ENCODE data around the gene ENOX1. TPM values are rescaled to one million over a fixed set of nuclear protein-coding genes. Genes with fewer than 3 reads are reported as not detected.

Gene ENOX1
- total RNA-seq, 1 donor from 2014 or later, result 1.7 TPM

GRCh38 chr13:43470610-43471009 lies 316.2 kb downstream of the ENOX1 start:
- H3K9me3 Mint-ChIP-seq (ENCODE audit: unreplicated experiment), result no peaks in the 10 kb centered on the region
- no peaks in the 10 kb centered on the region for H3K36me3 Mint-ChIP-seq (ENCODE audit: low read depth, unreplicated experiment)
- no peak for DNase-seq (ENCODE audit: low spot score)
- TF ChIP-seq CTCF (IDR thresholded peaks at IDR 0.05; ENCODE audit: unreplicated experiment), result no peak
- no peak overlapping the region for H3K4me3 Mint-ChIP-seq (ENCODE audit: unreplicated experiment)
- H3K4me1 Mint-ChIP-seq (ENCODE audit: unreplicated experiment), result peaks cover 12% of the 10 kb centered on the region
- H3K27ac Mint-ChIP-seq (ENCODE audit: unreplicated experiment), result no peak overlapping the region
- no peaks in the 10 kb centered on the region for H3K27me3 Mint-ChIP-seq (ENCODE audit: unreplicated experiment)

- DNase-seq (ENCODE audit: low spot score), result no peak
- Mint-ChIP-seq H3K9me3 (ENCODE audit: unreplicated experiment) (no peaks in the 10 kb centered on the region), H3K27ac (ENCODE audit: unreplicated experiment) (no peak overlapping the region), H3K4me3 (ENCODE audit: unreplicated experiment) (no peak overlapping the region), H3K4me1 (ENCODE audit: unreplicated experiment) (peaks cover 12% of the 10 kb centered on the region), H3K27me3 (ENCODE audit: unreplicated experiment) (no peaks in the 10 kb centered on the region), H3K36me3 (ENCODE audit: low read depth, unreplicated experiment) (no peaks in the 10 kb centered on the region)
- no peak for TF ChIP-seq CTCF (IDR thresholded peaks at IDR 0.05; ENCODE audit: unreplicated experiment)
Observed at GRCh38 chr13:43469791-43470190, 317.0 kb downstream of the ENOX1 start.

- DNase-seq (ENCODE audit: low spot score), result no peak
- H3K9me3 Mint-ChIP-seq (ENCODE audit: unreplicated experiment), result no peaks in the 10 kb centered on the region
- no peak for TF ChIP-seq CTCF (IDR thresholded peaks at IDR 0.05; ENCODE audit: unreplicated experiment)
- no peak overlapping the region for H3K4me3 Mint-ChIP-seq (ENCODE audit: unreplicated experiment)
- no peaks in the 10 kb centered on the region for H3K4me1 Mint-ChIP-seq (ENCODE audit: unreplicated experiment)
- H3K27me3 Mint-ChIP-seq (ENCODE audit: unreplicated experiment), result no peaks in the 10 kb centered on the region
- H3K36me3 Mint-ChIP-seq (ENCODE audit: low read depth, unreplicated experiment), result no peaks in the 10 kb centered on the region
- H3K27ac Mint-ChIP-seq (ENCODE audit: unreplicated experiment), result no peak overlapping the region
Observed at GRCh38 chr13:43464578-43465264, 322.1 kb downstream of the ENOX1 start.

GRCh38 chr13:43448605-43449336 lies 338.0 kb downstream of the ENOX1 start:
- H3K36me3 Mint-ChIP-seq (ENCODE audit: low read depth, unreplicated experiment), result no peaks in the 10 kb centered on the region
- H3K27me3 Mint-ChIP-seq (ENCODE audit: unreplicated experiment), result no peaks in the 10 kb centered on the region
- no peak for TF ChIP-seq CTCF (IDR thresholded peaks at IDR 0.05; ENCODE audit: unreplicated experiment)
- H3K27ac Mint-ChIP-seq (ENCODE audit: unreplicated experiment), result no peak overlapping the region
- H3K4me1 Mint-ChIP-seq (ENCODE audit: unreplicated experiment), result peaks cover 16% of the 10 kb centered on the region
- no peak for DNase-seq (ENCODE audit: low spot score)
- no peak overlapping the region for H3K4me3 Mint-ChIP-seq (ENCODE audit: unreplicated experiment)
- no peaks in the 10 kb centered on the region for H3K9me3 Mint-ChIP-seq (ENCODE audit: unreplicated experiment)

GRCh38 chr13:43446126-43446525 lies 340.6 kb downstream of the ENOX1 start:
- Mint-ChIP-seq H3K4me1 (ENCODE audit: unreplicated experiment) (peaks cover 21% of the 10 kb centered on the region), H3K4me3 (ENCODE audit: unreplicated experiment) (no peak overlapping the region), H3K36me3 (ENCODE audit: low read depth, unreplicated experiment) (no peaks in the 10 kb centered on the region), H3K27ac (ENCODE audit: unreplicated experiment) (no peak overlapping the region), H3K27me3 (ENCODE audit: unreplicated experiment) (no peaks in the 10 kb centered on the region), H3K9me3 (ENCODE audit: unreplicated experiment) (no peaks in the 10 kb centered on the region)
- TF ChIP-seq CTCF (IDR thresholded peaks at IDR 0.05; ENCODE audit: unreplicated experiment), result no peak
- no peak for DNase-seq (ENCODE audit: low spot score)
